Stimulated activated CD4-positive, alpha-beta T cell treated with anti-CD3 and anti-CD28 coated beads, Interleukin-12 subunit alpha, Interleukin-12 subunit beta, amount 100 ng/mL, for 24 hours (primary cell): ENCODE results near the gene IMMP2L.

ENCODE experiments used
- DNase-seq, 2 experiments: peaks; one replicate each; pipeline ENCODE4 v3.0.0-alpha.2; 2020; ENCODE audit warnings: low read depth in 2 of 2

IMMP2L gene

GRCh38 chr7:110645616-110646015, 916.7 kb downstream of the IMMP2L start:
- DNase-seq, result no peak

- no peak for DNase-seq
These were observed 917.2 kb downstream of the IMMP2L start for GRCh38 chr7:110645060-110645459.

- no peak for DNase-seq
These were observed 925.0 kb downstream of the IMMP2L start for GRCh38 chr7:110637252-110637651.

GRCh38 chr7:110633313-110633712, 929.0 kb downstream of the IMMP2L start:
- no peak for DNase-seq

- no peak for DNase-seq
These were observed 935.9 kb downstream of the IMMP2L start for GRCh38 chr7:110626414-110626813.

- no peak for DNase-seq
These were observed 937.0 kb downstream of the IMMP2L start for GRCh38 chr7:110625294-110625693.

GRCh38 chr7:110623436-110623835, 938.9 kb downstream of the IMMP2L start:
- DNase-seq, result no peak

GRCh38 chr7:110621289-110621688, 941.0 kb downstream of the IMMP2L start:
- no peak for DNase-seq

GRCh38 chr7:110620110-110620735, 942.1 kb downstream of the IMMP2L start:
- DNase-seq, result no peak
